ENCODE measurements around the gene RCN2. TPM values are rescaled to one million over a fixed set of nuclear protein-coding genes. Genes with fewer than 3 reads are reported as not detected.

RCN2 gene
- total and polyA plus RNA-seq, 2 of the 8 experiments (the other 6 are each of a cell fraction or from before 2014, with no cell fraction given), result 65.6 to 137 TPM

GRCh38 chr15:76999996-77000395 is 68.4 kb downstream of the RCN2 start:
- 80% methylated on average over 2 of the region's 2 CpGs; no CpG with 5 or more reads in 1 of the 2 experiments for WGBS, 2 experiments (ENCODE audit: extremely low coverage in 1 of 2, insufficient coverage in 1 of 2, insufficient read length in 1 of 2, insufficient replicate concordance in 2 of 2, low coverage in 1 of 2, low lambda C conversion rate in 2 of 2, missing lambda C conversion rate in 1 of 2)
- no peak overlapping the region for H3K56ac ChIP-seq (replicated peaks; ENCODE audit: insufficient read length, low read depth, low read length)
- no peak overlapping the region for H4K91ac ChIP-seq (replicated peaks; ENCODE audit: insufficient read length, low read length)
- no peak overlapping the region for H3K23ac ChIP-seq (ENCODE audit: insufficient read length)
- TF ChIP-seq EGR1 (IDR thresholded peaks at IDR 0.05; ENCODE audit: borderline replicate concordance, low read depth, low read length), result no peak
- TF ChIP-seq SAP30 (IDR thresholded peaks at IDR 0.05; ENCODE audit: insufficient read depth, insufficient replicate concordance, low read length), result no peak
- no peak for TF ChIP-seq JUND (IDR thresholded peaks at IDR 0.05; ENCODE audit: low read length)
- TF ChIP-seq SP4 (IDR thresholded peaks at IDR 0.05; ENCODE audit: low read length), result no peak
- TF ChIP-seq NRF1 (IDR thresholded peaks at IDR 0.05; ENCODE audit: low read depth, low read length), result no peak
- no peak for TF ChIP-seq YY1 (IDR thresholded peaks at IDR 0.05; ENCODE audit: low read depth, low read length)
- TF ChIP-seq CREB1 (IDR thresholded peaks at IDR 0.05), result no peak
- TF ChIP-seq ASH2L (IDR thresholded peaks at IDR 0.05; ENCODE audit: low read length), result no peak
- TF ChIP-seq, protein P1, sequence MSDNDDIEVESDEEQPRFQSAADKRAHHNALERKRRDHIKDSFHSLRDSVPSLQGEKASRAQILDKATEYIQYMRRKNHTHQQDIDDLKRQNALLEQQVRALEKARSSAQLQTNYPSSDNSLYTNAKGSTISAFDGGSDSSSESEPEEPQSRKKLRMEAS (IDR thresholded peaks at IDR 0.05), result no peak
- no peak for TF ChIP-seq CHD2 (IDR thresholded peaks at IDR 0.05; ENCODE audit: low read length)
- TF ChIP-seq RFX5 (IDR thresholded peaks at IDR 0.05; ENCODE audit: borderline replicate concordance, low read depth, low read length), result no peak
- no peak for TF ChIP-seq FOSL1 (IDR thresholded peaks at IDR 0.05; ENCODE audit: insufficient read depth, low read depth, low read length)
- TF ChIP-seq KDM4A (IDR thresholded peaks at IDR 0.05; ENCODE audit: low read depth, low read length, severe bottlenecking), result no peak
- peaks cover 0 to 3% (median 0%) of the 10 kb centered on the region in 4 experiments; a peak in 2 of 7 replicates for H3K27me3 ChIP-seq (replicated peaks in 1 of 4; ENCODE audit: control insufficient read depth in 3 of 4, extremely low read depth in 1 of 4, insufficient read depth in 3 of 4, low read length in 3 of 4)
- H3K23me2 ChIP-seq (ENCODE audit: low read depth, low read length), result no peaks in the 10 kb centered on the region
- H3K4me1 ChIP-seq (replicated peaks in 1 of 4; ENCODE audit: control insufficient read depth in 3 of 4, insufficient read depth in 4 of 4, low read length in 3 of 4), result no peaks in the 10 kb centered on the region; a peak in 1 of 7 replicates
- no peaks in the 10 kb centered on the region for H3K9me3 ChIP-seq (ENCODE audit: insufficient read depth in 2 of 2, low read depth in 1 of 2, low read length in 1 of 2)
- no peak overlapping the region for H3K9ac ChIP-seq (replicated peaks in 1 of 4; ENCODE audit: extremely low read depth in 1 of 4, low read depth in 3 of 4, low read length in 3 of 4)
- ChIA-PET CTCF (ENCODE audit: partially characterized antibody) (no interaction called here), POLR2A (ENCODE audit: partially characterized antibody) (no interaction called here)
- H3K4me3 ChIP-seq (ENCODE audit: extremely low read depth in 1 of 4, insufficient read depth in 2 of 4, low read depth in 3 of 4, low read length in 4 of 4), result no peak overlapping the region
- H2BK120ac ChIP-seq (replicated peaks; ENCODE audit: low read depth, low read length), result no peak overlapping the region
- no peak overlapping the region for H3K14ac ChIP-seq (ENCODE audit: insufficient read length)
- H2BK20ac ChIP-seq (ENCODE audit: low read length), result no peak overlapping the region
- H2AFZ ChIP-seq (ENCODE audit: low read length), result no peak overlapping the region
- no peak overlapping the region for H3K4ac ChIP-seq (replicated peaks; ENCODE audit: insufficient read length, low read depth, low read length)
- no peak overlapping the region for H2BK15ac ChIP-seq (ENCODE audit: low read length)
- no peak overlapping the region for H2AK5ac ChIP-seq (ENCODE audit: low read depth, low read length)
- H4K20me1 ChIP-seq (replicated peaks in 1 of 2; ENCODE audit: control insufficient read depth in 1 of 2, insufficient read depth in 2 of 2, low read length in 2 of 2), result no peaks in the 10 kb centered on the region
- no peak overlapping the region for H3K18ac ChIP-seq (ENCODE audit: extremely low read depth, low read length)
- DNase-seq (ENCODE audit: low read depth in 1 of 2, low spot score in 2 of 2) (no peak), FAIRE-seq (no peak)
- no peak overlapping the region for H2BK5ac ChIP-seq (ENCODE audit: low read depth, low read length)
- no peak overlapping the region for H3K27ac ChIP-seq (ENCODE audit: low read depth, low read length)
- H3K4me2 ChIP-seq (ENCODE audit: insufficient read depth in 1 of 2, low read depth in 2 of 2, low read length in 2 of 2), result no peak overlapping the region
- no peak overlapping the region for H4K8ac ChIP-seq (ENCODE audit: extremely low read depth, insufficient read depth, low read length)
- H4K5ac ChIP-seq (ENCODE audit: insufficient read length, low read depth, low read length), result no peak overlapping the region
- H3K79me2 ChIP-seq (ENCODE audit: control insufficient read depth in 1 of 2, insufficient read depth in 2 of 2, low read length in 2 of 2), result no peaks in the 10 kb centered on the region
- H2BK12ac ChIP-seq (ENCODE audit: low read depth, low read length), result no peak overlapping the region
- H3K36me3 ChIP-seq (ENCODE audit: control insufficient read depth in 2 of 4, insufficient read depth in 4 of 4, low read length in 3 of 4), result no peaks in the 10 kb centered on the region
- H3K79me1 ChIP-seq (ENCODE audit: low read depth, low read length), result no peaks in the 10 kb centered on the region

All from H1 (cell line).